A673 (cell line): ENCODE results near the gene LEMD1. TPM values are rescaled to one million over a fixed set of nuclear protein-coding genes. Genes with fewer than 3 reads are reported as not detected.

Experiments used
- BruUV-seq: library from RNA; stranded (reverse); fragments of 400-500 nt; replicated peaks from 2 replicates; lab custom pipeline; 2021; lab: Mats Ljungman, UMichigan
- CTCF ChIA-PET: fragments of 300-600 bp; sonication (Branson Sonifier 250); formaldehyde crosslinking; loops from one replicate; lab custom pipeline; 2022; ENCODE audit warnings: antibody characterized with exemption; lab: Charles Lee
- POLR2A ChIA-PET: fragments of 300-600 bp; sonication (Branson Sonifier 250); formaldehyde crosslinking; loops from one replicate; lab custom pipeline; 2022; ENCODE audit warnings: antibody characterized with exemption; ENCODE audit not compliant: low non-redundant PET; lab: Charles Lee
- DNase-seq: peaks from one replicate; pipeline ENCODE4 v3.0.0-alpha.2; 2015; ENCODE audit warnings: low spot score
- H3K27ac ChIP-seq: fragments of 200-600 bp; sonication (generic); 2 replicates; pipeline ENCODE4 v1.5.1; 2016; ENCODE audit warnings: mixed run types, low read depth, mild to moderate bottlenecking, mixed read lengths, antibody characterized with exemption, low read length; ENCODE audit not compliant: poor library complexity, severe bottlenecking
- H3K27me3 ChIP-seq: fragments of 200-600 bp; sonication (generic); replicated peaks from 2 replicates; pipeline ENCODE4 v1.6.1; 2017; ENCODE audit warnings: mixed run types, low read depth, mild to moderate bottlenecking, mixed read lengths, antibody characterized with exemption, low read length; ENCODE audit not compliant: insufficient read depth, poor library complexity
- H3K36me3 ChIP-seq: fragments of 200-600 bp; sonication (generic); 2 replicates; pipeline ENCODE4 v1.6.1; 2016; ENCODE audit warnings: mixed run types, mild to moderate bottlenecking, mixed read lengths, antibody characterized with exemption, low read length; ENCODE audit not compliant: insufficient read depth, poor library complexity, severe bottlenecking
- H3K4me1 ChIP-seq: fragments of 200-600 bp; sonication (generic); 2 replicates; pipeline ENCODE4 v1.6.1; 2017; ENCODE audit warnings: mixed run types, mild to moderate bottlenecking, mixed read lengths, antibody characterized with exemption, low read length; ENCODE audit not compliant: insufficient read depth, poor library complexity, severe bottlenecking
- H3K4me3 ChIP-seq: fragments of 200-600 bp; sonication (generic); 2 replicates; pipeline ENCODE4 v1.5.1; 2016; ENCODE audit warnings: low read depth, mixed run types, mild to moderate bottlenecking, mixed read lengths, low read length; ENCODE audit not compliant: poor library complexity, severe bottlenecking
- H3K9me3 ChIP-seq: fragments of 200-600 bp; sonication (generic); 2 replicates; pipeline ENCODE4 v1.6.1; 2016; ENCODE audit warnings: mixed run types, low read depth, mild to moderate bottlenecking, mixed read lengths, antibody characterized with exemption, low read length; ENCODE audit not compliant: poor library complexity, severe bottlenecking
- CTCF ChIP-seq: fragments of 300-800, 200-600 bp; sonication (generic); conservative IDR thresholded peaks from 2 replicates; pipeline ENCODE4 v1.5.1; 2017; ENCODE audit warnings: low read depth, mild to moderate bottlenecking, antibody characterized with exemption, low read length, moderate library complexity, mixed read lengths
- EZH2 ChIP-seq: fragments of 200-600 bp; sonication (generic); IDR thresholded peaks from 2 replicates; pipeline ENCODE4 v1.6.1; 2017; ENCODE audit warnings: borderline replicate concordance, low read depth, mild to moderate bottlenecking, mixed read lengths, antibody characterized with exemption, low read length; ENCODE audit not compliant: poor library complexity, severe bottlenecking
- intact Hi-C: fragments of 100-400 bp; cut with micrococcal nuclease; formaldehyde crosslinking; loops from one replicate; pipeline ENCODE4 v1.10.0; 2022; ENCODE audit not compliant: unreplicated experiment
- total RNA-seq: library from RNA; stranded (reverse); gene quantifications from 2 replicates; pipeline ENCODE4 v1.2.3, GENCODE V29; 2021

LEMD1 gene
- total RNA-seq, 1 experiment from 2014 or later: 1.5 TPM

- intact Hi-C loops: no loop called here
- H3K4me3 ChIP-seq: no peak overlapping the region
- TF ChIP-seq CTCF (no peak), EZH2 (no peak)
- H3K27ac ChIP-seq: no peak overlapping the region
- H3K4me1 ChIP-seq: no peaks in the 10 kb centered on the region
- no peak for DNase-seq
- no peaks in the 10 kb centered on the region for H3K36me3 ChIP-seq
- ChIA-PET CTCF (no interaction called here), POLR2A (no interaction called here)
- BruUV-seq: no TSS peak
- no peaks in the 10 kb centered on the region for H3K9me3 ChIP-seq
- no peaks in the 10 kb centered on the region for H3K27me3 ChIP-seq
Observed at GRCh38 chr1:205465392-205465791, 43.5 kb upstream of the LEMD1 start.

- Histone ChIP-seq H3K4me1 (peaks cover 10% of the 10 kb centered on the region), H3K27me3 (peaks cover 40% of the 10 kb centered on the region), H3K27ac (no peak overlapping the region), H3K36me3 (no peaks in the 10 kb centered on the region), H3K9me3 (no peaks in the 10 kb centered on the region), H3K4me3 (no peak overlapping the region)
- DNase-seq: peak; percentile 72
- TF ChIP-seq CTCF: no peak
- TF ChIP-seq EZH2: no peak
- ChIA-PET POLR2A (no interaction called here), CTCF (interaction anchor here (1.0 kb wide), 1 partner anchor 27 kb away, joined by 3 read pairs; no protein-coding TSS in a partner anchor)
- intact Hi-C loops: no loop called here
- no TSS peak for BruUV-seq
Observed at GRCh38 chr1:205458777-205459566, 37.1 kb upstream of the LEMD1 start.

GRCh38 chr1:205456868-205457745 is 35.3 kb upstream of the LEMD1 start:
- peak; percentile 47 for DNase-seq
- no TSS peak for BruUV-seq
- no peaks in the 10 kb centered on the region for H3K9me3 ChIP-seq
- ChIA-PET CTCF (interaction anchor here (0.7 to 1.4 kb wide), 4 partner anchors 18 to 78 kb away, joined by 3 to 11 read pairs (median 6); no protein-coding TSS in a partner anchor), POLR2A (no interaction called here)
- peaks cover 16% of the 10 kb centered on the region for H3K4me1 ChIP-seq
- intact Hi-C loops: no loop called here
- TF ChIP-seq EZH2 (peak; percentile 81), CTCF (no peak)
- peaks cover 43% of the 10 kb centered on the region for H3K27me3 ChIP-seq
- H3K36me3 ChIP-seq: no peaks in the 10 kb centered on the region
- peak overlapping the region; percentile 48 for H3K4me3 ChIP-seq
- no peak overlapping the region for H3K27ac ChIP-seq
